Choroid plexus epithelial cell (primary cell): ENCODE measurements around the gene GCSH.

Source experiments
- DNase-seq: peaks from one replicate; pipeline ENCODE4 v3.0.0-alpha.2; 2010; ENCODE audit warnings: low read depth
- H3K4me3 ChIP-seq: 2 replicates; pipeline ENCODE4 v1.5.1; 2011; ENCODE audit warnings: low read depth, mild to moderate bottlenecking, control low read depth, low read length, moderate library complexity
- TF ChIP-seq, protein P1 (sequence below): conservative IDR thresholded peaks from 2 replicates; pipeline ENCODE4 v1.5.1; 2011; ENCODE audit warnings: low read depth, mild to moderate bottlenecking, control low read depth, inconsistent platforms, low read length, moderate library complexity

Gene GCSH

DNA sequence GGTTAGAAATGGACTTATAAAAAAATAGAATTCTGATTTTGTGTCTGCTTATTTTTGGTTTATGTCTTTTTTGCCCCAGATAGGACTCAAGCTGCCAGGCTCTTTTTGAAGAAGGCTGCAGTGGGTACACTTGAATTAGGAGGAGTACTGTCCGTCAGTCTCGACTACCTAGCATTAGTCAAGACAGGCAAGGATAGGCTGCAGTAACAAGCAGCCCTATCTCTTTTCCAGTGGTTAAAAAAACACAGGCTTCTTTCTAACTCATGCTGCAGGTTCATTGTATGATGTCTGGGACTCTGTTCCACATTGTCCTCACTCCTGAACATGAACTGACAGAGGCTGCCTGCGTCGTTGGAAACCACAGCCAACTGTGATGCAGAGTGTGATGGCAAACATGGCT is 27.1 kb downstream of the GCSH start:
- DNase-seq, result no peak
- TF ChIP-seq, protein P1, sequence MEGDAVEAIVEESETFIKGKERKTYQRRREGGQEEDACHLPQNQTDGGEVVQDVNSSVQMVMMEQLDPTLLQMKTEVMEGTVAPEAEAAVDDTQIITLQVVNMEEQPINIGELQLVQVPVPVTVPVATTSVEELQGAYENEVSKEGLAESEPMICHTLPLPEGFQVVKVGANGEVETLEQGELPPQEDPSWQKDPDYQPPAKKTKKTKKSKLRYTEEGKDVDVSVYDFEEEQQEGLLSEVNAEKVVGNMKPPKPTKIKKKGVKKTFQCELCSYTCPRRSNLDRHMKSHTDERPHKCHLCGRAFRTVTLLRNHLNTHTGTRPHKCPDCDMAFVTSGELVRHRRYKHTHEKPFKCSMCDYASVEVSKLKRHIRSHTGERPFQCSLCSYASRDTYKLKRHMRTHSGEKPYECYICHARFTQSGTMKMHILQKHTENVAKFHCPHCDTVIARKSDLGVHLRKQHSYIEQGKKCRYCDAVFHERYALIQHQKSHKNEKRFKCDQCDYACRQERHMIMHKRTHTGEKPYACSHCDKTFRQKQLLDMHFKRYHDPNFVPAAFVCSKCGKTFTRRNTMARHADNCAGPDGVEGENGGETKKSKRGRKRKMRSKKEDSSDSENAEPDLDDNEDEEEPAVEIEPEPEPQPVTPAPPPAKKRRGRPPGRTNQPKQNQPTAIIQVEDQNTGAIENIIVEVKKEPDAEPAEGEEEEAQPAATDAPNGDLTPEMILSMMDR, result no peak
- no peak overlapping the region for H3K4me3 ChIP-seq

- DNase-seq, result no peak
- H3K4me3 ChIP-seq, result no peak overlapping the region
- TF ChIP-seq, protein P1, result no peak
These were observed 29.0 kb downstream of the GCSH start for GRCh38 chr16:81067166-81067565.

GRCh38 chr16:81066681-81067080 is 29.5 kb downstream of the GCSH start:
- H3K4me3 ChIP-seq, result no peak overlapping the region
- no peak for DNase-seq
- TF ChIP-seq, protein P1, result no peak

DNA sequence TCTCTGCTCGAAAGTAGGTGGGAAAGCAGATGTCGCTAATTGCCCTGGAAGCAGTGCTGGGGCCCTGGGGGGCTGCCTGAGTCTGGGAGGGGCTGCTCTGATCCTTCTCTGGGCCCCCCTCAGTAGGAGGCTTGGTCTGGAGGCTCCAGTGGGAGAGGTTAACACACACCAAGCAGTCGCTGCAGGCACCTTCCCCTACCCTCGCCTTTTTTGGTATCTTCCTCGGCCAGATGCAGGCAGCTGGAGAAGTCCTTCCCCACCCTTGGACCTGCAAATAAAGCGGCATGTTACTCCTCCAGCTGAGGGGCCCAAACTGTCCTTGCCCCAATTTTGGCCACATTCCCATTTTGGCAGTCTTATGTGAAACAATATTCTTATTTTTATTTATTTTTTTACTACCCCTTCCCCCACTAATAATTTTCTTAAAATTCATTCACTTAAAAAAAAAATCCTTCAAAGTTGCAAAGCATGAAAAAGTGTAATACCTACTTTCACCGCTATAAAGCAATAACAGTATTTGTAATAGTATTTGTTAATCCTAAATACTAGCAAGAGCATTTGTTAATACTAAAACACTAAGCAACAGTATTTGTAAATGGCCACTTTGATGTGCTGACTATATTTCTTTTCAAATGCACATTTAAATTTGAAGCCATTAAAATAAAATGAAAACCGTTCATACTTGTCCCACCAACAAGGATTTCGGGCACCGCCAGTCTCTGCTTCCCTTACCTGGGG is 34.2 kb downstream of the GCSH start:
- DNase-seq, result no peak
- TF ChIP-seq, protein P1, result no peak
- H3K4me3 ChIP-seq, result no peak overlapping the region

DNA sequence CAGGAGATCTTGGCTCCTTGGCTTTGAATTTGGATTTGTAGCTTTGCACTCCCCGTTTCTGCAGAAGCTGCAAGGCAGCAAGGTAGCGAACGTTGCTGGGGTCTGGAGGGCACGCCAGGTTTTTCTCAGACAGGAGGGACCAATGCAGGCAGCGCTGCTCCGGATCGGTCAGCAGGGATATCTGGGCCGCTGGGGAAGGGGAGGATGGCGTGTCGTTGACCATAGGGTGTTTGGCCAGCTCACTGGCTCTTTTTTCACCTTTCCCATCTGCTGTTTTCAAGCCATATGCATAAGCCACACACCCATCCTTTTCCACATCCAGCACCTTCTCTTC is 34.9 kb downstream of the GCSH start:
- H3K4me3 ChIP-seq, result no peak overlapping the region
- TF ChIP-seq, protein P1, result no peak
- DNase-seq, result no peak

DNA sequence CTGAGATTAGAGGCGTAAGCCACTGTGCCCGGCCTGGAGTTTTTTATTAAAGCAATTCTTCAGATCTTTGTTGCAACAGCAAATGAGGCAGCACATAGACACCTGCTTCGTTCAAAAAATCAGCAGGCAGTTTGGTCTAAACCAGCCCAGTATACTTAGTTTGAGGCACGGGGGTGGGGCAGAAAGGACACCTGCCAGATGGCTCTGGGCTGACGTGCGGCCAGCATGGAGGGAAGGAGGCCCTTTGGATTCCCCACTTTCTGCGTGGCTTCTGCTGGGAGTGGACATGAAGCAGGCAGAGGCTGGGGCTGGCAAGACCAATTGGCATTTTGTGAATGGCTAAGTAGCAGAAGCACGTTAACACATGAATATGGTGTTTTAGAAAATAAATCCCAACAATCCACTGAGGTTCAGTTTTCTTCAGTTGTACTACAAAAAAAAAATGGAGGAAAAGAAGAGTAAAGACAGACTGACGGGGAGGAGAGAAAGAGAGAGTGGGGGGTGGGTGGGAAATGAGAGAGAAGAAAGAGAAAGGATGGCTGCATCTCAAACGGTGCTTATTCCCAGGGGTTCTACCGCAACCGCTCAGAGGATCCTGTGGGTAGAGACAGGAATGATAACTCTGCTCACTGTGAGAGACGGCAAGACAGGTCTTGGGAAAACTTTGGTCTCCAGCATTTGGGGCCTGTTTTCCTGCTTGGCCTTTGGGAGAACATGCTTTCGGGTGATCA is 35.5 kb downstream of the GCSH start:
- DNase-seq, result no peak
- no peak overlapping the region for H3K4me3 ChIP-seq
- TF ChIP-seq, protein P1, result no peak

DNA sequence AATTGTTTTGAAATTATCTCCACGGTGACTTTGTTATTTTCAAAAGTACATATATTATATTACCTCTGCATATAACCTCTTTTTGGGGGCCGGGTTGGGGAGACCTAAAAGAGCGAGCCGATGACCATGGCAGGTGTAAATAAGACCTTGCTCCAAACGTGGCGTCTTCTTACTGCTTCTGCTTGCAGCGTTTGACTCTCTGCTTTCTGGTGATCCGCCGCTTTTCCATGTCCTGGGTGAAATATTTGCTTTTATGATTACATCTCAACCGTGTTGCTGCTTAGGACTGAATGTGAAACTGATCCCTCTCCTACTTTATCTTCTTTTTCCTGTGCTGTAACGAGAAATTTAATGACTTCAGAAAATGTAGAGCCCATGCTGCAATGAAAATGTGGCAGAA is 42.4 kb downstream of the GCSH start:
- no peak overlapping the region for H3K4me3 ChIP-seq
- no peak for DNase-seq
- TF ChIP-seq, protein P1, result no peak
